Vagina (tissue), 2 donors: ENCODE measurements around the gene ACAD10. TPM values are rescaled to one million over a fixed set of nuclear protein-coding genes. Genes with fewer than 3 reads are reported as not detected.

ENCODE experiments used
- DNase-seq, 2 donors: peaks; one replicate each; pipeline ENCODE4 v3.0.0-alpha.2; 2017; ENCODE audit errors: extremely low spot score in 2 of 2
- H3K27ac ChIP-seq: fragments of 200-600 bp; sonication (generic); one replicate; pipeline ENCODE4 v1.5.1; 2019
- H3K27me3 ChIP-seq: fragments of 200-600 bp; sonication (generic); one replicate; pipeline ENCODE4 v1.5.1; 2019
- H3K36me3 ChIP-seq, 2 donors: fragments of 200-600 bp; sonication (generic); one replicate each; pipeline ENCODE4 v1.5.1; 2017 to 2019
- H3K4me1 ChIP-seq: fragments of 200-600 bp; sonication (generic); one replicate; pipeline ENCODE4 v1.5.1; 2019
- H3K4me3 ChIP-seq, 2 donors: fragments of 200-600 bp; sonication (generic); 1 replicate in 1 of 2; 2 replicates in 1 of 2; pipeline ENCODE4 v1.5.1; 2016 to 2019
- H3K9me3 ChIP-seq: fragments of 200-600 bp; sonication (generic); one replicate; pipeline ENCODE4 v1.5.1; 2019
- POLR2A ChIP-seq, 2 donors: fragments of 450-650 bp; IDR thresholded peaks; one replicate each; pipeline ENCODE4 v1.6.1; 2017; ENCODE audit warnings: antibody characterized with exemption in 2 of 2, mild to moderate bottlenecking in 2 of 2, moderate library complexity in 2 of 2
- POLR2AphosphoS5 ChIP-seq, 2 donors: sonication (generic); formaldehyde crosslinking; IDR thresholded peaks; one replicate each; pipeline ENCODE4 v1.9.0; 2017; ENCODE audit warnings: antibody characterized with exemption in 2 of 2, mild to moderate bottlenecking in 2 of 2, low read depth in 1 of 2; ENCODE audit not compliant: insufficient read depth in 1 of 2
- intact Hi-C: fragments of 100-400 bp; cut with DNase I; formaldehyde crosslinking; loops from one replicate; pipeline ENCODE4 v1.15.1; 2023
- total RNA-seq: library from RNA; depleted of rRNA; stranded (reverse); fragments of >200 nt; gene quantifications from one replicate; pipeline ENCODE4 v1.2.3, GENCODE V29; 2016
- TF ChIP-seq, protein P1 (sequence below), 3 experiments: fragments of 450-650 bp in 2 of 3; fragments of 200-600 bp in 1 of 3; sonication (generic) in 1 of 3; IDR thresholded peaks; one replicate each; pipeline ENCODE4 v1.5.1; 2017 to 2019; ENCODE audit warnings: antibody characterized with exemption in 3 of 3, mild to moderate bottlenecking in 2 of 3, moderate library complexity in 2 of 3

The ACAD10 gene
- total RNA-seq, 1 donor from 2014 or later: 26.5 TPM

DNA sequence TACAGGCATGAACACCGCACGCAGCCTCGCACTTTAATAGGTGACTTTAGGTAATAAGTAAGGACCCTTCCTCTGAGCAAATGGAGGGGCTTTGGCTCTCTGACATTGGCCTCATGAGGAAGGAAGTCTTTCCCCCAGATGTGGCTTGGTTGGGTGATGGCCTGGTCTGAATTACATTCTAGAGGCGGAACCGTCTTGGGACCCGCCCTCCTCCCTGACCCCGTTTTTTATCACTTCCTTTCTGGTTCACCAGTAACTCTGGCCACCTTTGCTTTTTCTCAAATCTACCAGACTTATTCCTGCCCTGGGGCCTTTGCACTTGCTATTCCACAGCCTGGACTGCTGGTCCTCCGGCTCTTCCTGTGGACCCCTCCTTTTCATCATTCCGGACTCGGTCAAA, 94.3 kb downstream of the ACAD10 start:
- H3K9me3 ChIP-seq: no peaks in the 10 kb centered on the region
- TF ChIP-seq POLR2AphosphoS5 (IDR thresholded peaks at IDR 0.05; ENCODE audit: insufficient read depth in 1 of 2, low read depth in 1 of 2) (no peak), POLR2A (IDR thresholded peaks at IDR 0.05) (no peak)
- TF ChIP-seq, protein P1, sequence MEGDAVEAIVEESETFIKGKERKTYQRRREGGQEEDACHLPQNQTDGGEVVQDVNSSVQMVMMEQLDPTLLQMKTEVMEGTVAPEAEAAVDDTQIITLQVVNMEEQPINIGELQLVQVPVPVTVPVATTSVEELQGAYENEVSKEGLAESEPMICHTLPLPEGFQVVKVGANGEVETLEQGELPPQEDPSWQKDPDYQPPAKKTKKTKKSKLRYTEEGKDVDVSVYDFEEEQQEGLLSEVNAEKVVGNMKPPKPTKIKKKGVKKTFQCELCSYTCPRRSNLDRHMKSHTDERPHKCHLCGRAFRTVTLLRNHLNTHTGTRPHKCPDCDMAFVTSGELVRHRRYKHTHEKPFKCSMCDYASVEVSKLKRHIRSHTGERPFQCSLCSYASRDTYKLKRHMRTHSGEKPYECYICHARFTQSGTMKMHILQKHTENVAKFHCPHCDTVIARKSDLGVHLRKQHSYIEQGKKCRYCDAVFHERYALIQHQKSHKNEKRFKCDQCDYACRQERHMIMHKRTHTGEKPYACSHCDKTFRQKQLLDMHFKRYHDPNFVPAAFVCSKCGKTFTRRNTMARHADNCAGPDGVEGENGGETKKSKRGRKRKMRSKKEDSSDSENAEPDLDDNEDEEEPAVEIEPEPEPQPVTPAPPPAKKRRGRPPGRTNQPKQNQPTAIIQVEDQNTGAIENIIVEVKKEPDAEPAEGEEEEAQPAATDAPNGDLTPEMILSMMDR (IDR thresholded peaks at IDR 0.05): no peak
- no peak overlapping the region for H3K4me3 ChIP-seq
- intact Hi-C loops: no loop called here
- no peak for DNase-seq
- H3K36me3 ChIP-seq: peaks cover 8 to 38% of the 10 kb centered on the region in 2 donors
- H3K27me3 ChIP-seq: no peaks in the 10 kb centered on the region
- H3K27ac ChIP-seq: no peak overlapping the region
- H3K4me1 ChIP-seq: peaks cover 24% of the 10 kb centered on the region

DNA sequence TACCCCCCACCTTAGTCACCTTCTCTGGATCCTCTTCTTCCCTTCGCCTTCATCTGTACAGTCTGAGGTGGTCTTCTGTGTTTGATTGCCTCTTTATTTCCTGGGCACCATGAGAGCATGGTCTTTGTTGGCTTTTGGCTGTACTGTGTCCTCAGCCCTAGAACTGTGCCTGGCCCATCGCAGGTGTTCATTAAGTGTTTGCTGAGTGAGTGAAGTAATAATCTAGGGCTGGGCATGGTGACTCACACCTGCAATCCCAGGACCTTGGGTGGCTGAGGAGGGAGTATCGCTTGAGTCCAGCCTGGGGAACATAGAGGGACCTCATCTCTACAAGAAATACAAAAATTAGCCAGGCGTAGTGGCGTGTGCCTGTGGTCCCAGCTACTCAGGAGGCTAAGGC, 94.8 kb downstream of the ACAD10 start:
- Histone ChIP-seq H3K9me3 (no peaks in the 10 kb centered on the region), H3K27me3 (no peaks in the 10 kb centered on the region), H3K36me3 (peaks cover 8 to 42% of the 10 kb centered on the region in 2 donors), H3K27ac (no peak overlapping the region), H3K4me1 (peaks cover 21% of the 10 kb centered on the region), H3K4me3 (no peak overlapping the region)
- TF ChIP-seq, protein P1 (IDR thresholded peaks at IDR 0.05): no peak
- TF ChIP-seq POLR2AphosphoS5 (IDR thresholded peaks at IDR 0.05; ENCODE audit: insufficient read depth in 1 of 2, low read depth in 1 of 2) (no peak), POLR2A (IDR thresholded peaks at IDR 0.05) (no peak)
- DNase-seq: no peak
- intact Hi-C loops: no loop called here

DNA sequence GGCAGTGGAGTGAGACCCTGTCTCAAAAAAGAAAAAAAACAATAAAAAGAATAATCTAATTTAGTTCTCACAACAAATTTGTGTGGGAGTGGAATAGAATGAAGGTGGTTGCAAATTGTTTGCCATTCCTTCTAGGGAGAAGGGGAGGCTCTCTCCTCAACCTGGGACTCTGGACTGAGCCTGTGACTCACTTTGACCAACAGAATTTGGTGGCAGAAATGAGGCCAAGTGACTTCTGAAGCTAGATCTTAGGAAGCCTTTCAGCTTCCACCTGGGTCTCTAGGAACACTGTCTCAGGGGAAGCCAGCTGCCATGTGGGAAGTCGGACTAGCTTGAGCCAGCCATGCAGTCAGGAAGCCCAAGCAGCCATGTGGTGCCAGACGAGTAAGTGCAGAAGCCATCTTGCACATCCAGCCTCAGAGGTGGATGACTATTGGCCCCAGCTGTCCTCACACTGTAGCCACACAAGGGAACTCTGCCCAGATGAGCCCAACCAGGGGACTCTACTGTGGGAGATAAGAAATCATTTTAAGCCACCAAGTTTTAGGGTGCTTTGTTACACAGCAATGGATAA, 95.3 kb downstream of the ACAD10 start:
- intact Hi-C loops: no loop called here
- no peak overlapping the region for H3K27ac ChIP-seq
- TF ChIP-seq POLR2A (IDR thresholded peaks at IDR 0.05) (no peak), POLR2AphosphoS5 (IDR thresholded peaks at IDR 0.05; ENCODE audit: insufficient read depth in 1 of 2, low read depth in 1 of 2) (no peak)
- TF ChIP-seq, protein P1 (IDR thresholded peaks at IDR 0.05): no peak
- no peaks in the 10 kb centered on the region for H3K27me3 ChIP-seq
- H3K4me1 ChIP-seq: peaks cover 16% of the 10 kb centered on the region
- peaks cover 8 to 48% of the 10 kb centered on the region in 2 donors for H3K36me3 ChIP-seq
- no peak for DNase-seq
- H3K9me3 ChIP-seq: no peaks in the 10 kb centered on the region
- H3K4me3 ChIP-seq: no peak overlapping the region

DNA sequence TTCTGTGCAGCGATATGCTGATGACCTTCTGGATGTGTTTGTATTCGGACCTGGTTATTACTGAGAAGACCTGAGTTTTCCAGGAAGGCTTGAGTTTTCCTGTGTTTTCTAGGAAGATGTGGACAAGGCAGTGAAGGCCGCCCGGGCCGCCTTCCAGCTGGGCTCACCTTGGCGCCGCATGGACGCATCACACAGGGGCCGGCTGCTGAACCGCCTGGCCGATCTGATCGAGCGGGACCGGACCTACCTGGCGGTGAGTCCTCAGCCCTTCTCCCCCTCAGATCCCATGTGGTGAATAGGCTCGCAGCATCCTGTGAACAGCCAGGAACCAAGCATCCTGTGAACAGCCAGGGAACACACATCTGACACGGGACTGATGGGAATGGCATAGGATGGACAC, 97.2 kb downstream of the ACAD10 start:
- H3K4me1 ChIP-seq: no peaks in the 10 kb centered on the region
- intact Hi-C loops: no loop called here
- no peak for TF ChIP-seq POLR2AphosphoS5 (IDR thresholded peaks at IDR 0.05; ENCODE audit: insufficient read depth in 1 of 2, low read depth in 1 of 2)
- TF ChIP-seq, protein P1 (IDR thresholded peaks at IDR 0.05): no peak

DNA sequence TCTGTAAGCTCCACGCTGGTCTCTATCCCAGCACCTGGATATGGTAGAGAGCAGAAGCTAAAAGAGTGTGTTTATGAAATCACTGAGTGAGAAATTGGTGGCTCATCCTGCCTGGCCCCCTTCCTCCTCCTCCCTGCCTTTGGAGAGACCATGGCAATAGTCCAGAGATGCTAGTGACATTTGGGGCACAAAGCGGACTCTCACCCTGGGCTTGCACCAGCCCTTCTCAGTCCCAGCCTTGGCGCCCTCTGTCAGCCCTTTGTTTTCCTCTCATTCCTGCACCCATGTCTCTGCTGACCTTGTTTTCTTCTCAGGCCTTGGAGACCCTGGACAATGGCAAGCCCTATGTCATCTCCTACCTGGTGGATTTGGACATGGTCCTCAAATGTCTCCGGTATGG, 99.1 kb downstream of the ACAD10 start:
- H3K36me3 ChIP-seq: peaks cover 8 to 58% of the 10 kb centered on the region in 2 donors
- intact Hi-C loops: no loop called here
- no peak for DNase-seq
- H3K27me3 ChIP-seq: no peaks in the 10 kb centered on the region
- no peak overlapping the region for H3K27ac ChIP-seq
- TF ChIP-seq POLR2AphosphoS5 (IDR thresholded peaks at IDR 0.05; ENCODE audit: insufficient read depth in 1 of 2, low read depth in 1 of 2) (no peak), POLR2A (IDR thresholded peaks at IDR 0.05) (no peak)
- H3K9me3 ChIP-seq: no peaks in the 10 kb centered on the region
- H3K4me1 ChIP-seq: no peaks in the 10 kb centered on the region
- no peak overlapping the region for H3K4me3 ChIP-seq

More for the DNA sequence above, 97.2 kb downstream of the ACAD10 start:
- no peak overlapping the region for H3K27ac ChIP-seq
- no peak for DNase-seq
- H3K36me3 ChIP-seq: peaks cover 8 to 54% of the 10 kb centered on the region in 2 donors
- no peaks in the 10 kb centered on the region for H3K9me3 ChIP-seq
- H3K4me3 ChIP-seq: no peak overlapping the region
- H3K27me3 ChIP-seq: no peaks in the 10 kb centered on the region
